IPS-18c (cell line): ENCODE results near the gene GPLD1.

ENCODE experiments used
- H3K4me3 ChIP-seq: 2 replicates; pipeline ENCODE4 v1.7.0; 2013; ENCODE audit warnings: low read depth, mild to moderate bottlenecking, low read length, moderate library complexity; ENCODE audit not compliant: insufficient read depth
- H3K9me3 ChIP-seq: one replicate; pipeline ENCODE4 v1.6.1; 2013; ENCODE audit warnings: mild to moderate bottlenecking, low read length, moderate library complexity; ENCODE audit not compliant: control insufficient read depth, insufficient read depth

GPLD1 gene

DNA sequence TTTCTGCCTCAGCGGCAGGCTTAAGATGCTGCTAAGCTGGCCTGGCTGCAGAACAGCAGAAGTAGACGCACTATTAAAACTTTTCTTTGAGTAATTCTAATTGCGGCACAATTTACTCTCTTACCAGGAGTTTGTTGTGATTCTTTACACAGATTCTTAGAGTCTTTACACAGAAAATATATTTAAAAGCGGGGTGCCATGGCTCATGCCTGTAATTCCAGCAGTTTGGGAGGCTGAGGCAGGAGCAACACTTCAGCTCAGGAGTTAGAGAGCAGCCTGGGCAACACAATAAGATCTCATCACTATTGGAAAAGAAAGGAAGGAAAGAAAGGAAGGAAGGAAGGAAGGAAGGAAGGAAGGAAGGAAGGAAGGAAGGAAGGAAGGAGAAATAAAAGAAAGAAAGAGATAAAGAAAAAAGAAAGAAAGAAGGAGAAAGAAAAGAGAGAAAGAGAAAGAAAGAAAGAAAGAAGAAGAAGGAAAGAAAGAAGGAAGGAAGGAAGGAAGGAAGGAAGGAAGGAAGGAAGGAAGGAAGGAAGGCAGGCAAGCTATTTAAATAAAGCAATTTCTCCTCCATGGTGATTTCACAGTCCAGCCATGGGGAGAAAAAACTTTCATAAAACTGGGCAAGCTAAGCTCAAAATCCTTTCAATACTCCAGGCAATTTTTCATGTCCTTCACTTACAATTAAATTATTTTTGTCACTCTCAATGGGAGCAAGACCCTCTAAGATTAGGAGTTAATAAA lies 107.7 kb downstream of the GPLD1 start:
- H3K4me3 ChIP-seq, result no peak overlapping the region

DNA sequence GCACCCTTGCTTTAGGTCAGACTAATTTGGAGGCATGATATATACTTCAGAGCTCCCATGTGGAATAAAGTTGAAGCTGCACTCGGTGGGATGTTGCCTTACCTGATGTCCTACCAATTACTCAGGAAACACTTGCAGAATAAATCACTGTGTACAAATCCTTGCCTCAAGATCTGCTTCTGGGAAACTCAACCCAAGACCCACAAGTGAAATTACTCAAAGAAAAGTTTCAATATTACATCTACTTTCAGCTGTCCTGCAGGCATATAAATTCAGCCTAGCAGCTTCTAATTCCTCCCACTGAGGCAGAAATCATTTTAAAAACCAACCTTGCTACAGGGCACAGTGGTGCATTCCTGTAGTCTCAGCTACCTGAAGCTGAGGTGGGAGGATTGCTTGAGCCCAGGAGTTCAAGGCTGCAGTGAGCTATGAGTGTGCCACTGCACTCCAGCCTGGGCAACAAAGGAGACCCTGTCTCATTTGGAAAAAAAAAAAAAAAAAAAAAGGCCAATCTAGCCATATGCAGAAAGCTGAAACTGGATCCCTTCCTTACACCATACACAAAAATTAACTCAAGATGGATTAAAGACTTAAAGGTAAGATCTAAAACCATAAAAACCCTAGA lies 110.8 kb downstream of the GPLD1 start:
- Histone ChIP-seq H3K4me3 (no peak overlapping the region), H3K9me3 (no peaks in the 10 kb centered on the region)

More for the DNA sequence above, 107.7 kb downstream of the GPLD1 start:
- no peaks in the 10 kb centered on the region for H3K9me3 ChIP-seq
